HFFc6 (cell line): Measurements from ENCODE around the gene PSMD8. TPM values are rescaled to one million over a fixed set of nuclear protein-coding genes. Genes with fewer than 3 reads are reported as not detected.
"Not testable (repeated sequence)": the region's sequence is repeated elsewhere in the genome, so short reads cannot be mapped to it uniquely, and the experiment has no call there.

ENCODE experiments used
- DNase-seq: peaks from one replicate; pipeline ENCODE4 v3.0.0-alpha.2; 2018
- H3K27ac Mint-ChIP-seq: 2 replicates; pipeline ENCODE4 v1.8.0; 2020; ENCODE audit warnings: mild to moderate bottlenecking, mixed read lengths
- H3K27me3 Mint-ChIP-seq: 2 replicates; pipeline ENCODE4 v1.8.0; 2021; ENCODE audit warnings: mild to moderate bottlenecking, moderate library complexity, mixed read lengths; ENCODE audit not compliant: insufficient read depth
- H3K36me3 Mint-ChIP-seq: 2 replicates; pipeline ENCODE4 v1.8.0; 2021; ENCODE audit warnings: low read depth, mixed read lengths
- H3K4me1 Mint-ChIP-seq: 2 replicates; pipeline ENCODE4 v1.8.0; 2020; ENCODE audit warnings: low read depth, mixed read lengths
- H3K4me3 Mint-ChIP-seq: 2 replicates; pipeline ENCODE4 v1.8.0; 2020; ENCODE audit warnings: mild to moderate bottlenecking, moderate library complexity, mixed read lengths
- H3K9me3 Mint-ChIP-seq: 2 replicates; pipeline ENCODE4 v1.8.0; 2020; ENCODE audit warnings: mild to moderate bottlenecking, mixed read lengths
- total RNA-seq, 6 experiments: library from RNA; stranded (reverse); fragmentation: NEBNext Ultra II Directional; extraction: Animal tissue kit (Norgen Biotek cat#: 25700); gene quantifications; 2 replicates in 1 of 6; 3 replicates in 5 of 6; pipeline ENCODE4 v1.2.3, GENCODE V29; 2021
- TF ChIP-seq, protein P1 (sequence below): fragments of 200-600 bp; sonication (generic); IDR thresholded peaks from 2 replicates; pipeline ENCODE4 v1.5.0; 2021; ENCODE audit warnings: antibody characterized with exemption, mild to moderate bottlenecking

PSMD8 gene
- total RNA-seq, 6 experiments from 2014 or later = 229 to 298 (median 259) TPM

DNA sequence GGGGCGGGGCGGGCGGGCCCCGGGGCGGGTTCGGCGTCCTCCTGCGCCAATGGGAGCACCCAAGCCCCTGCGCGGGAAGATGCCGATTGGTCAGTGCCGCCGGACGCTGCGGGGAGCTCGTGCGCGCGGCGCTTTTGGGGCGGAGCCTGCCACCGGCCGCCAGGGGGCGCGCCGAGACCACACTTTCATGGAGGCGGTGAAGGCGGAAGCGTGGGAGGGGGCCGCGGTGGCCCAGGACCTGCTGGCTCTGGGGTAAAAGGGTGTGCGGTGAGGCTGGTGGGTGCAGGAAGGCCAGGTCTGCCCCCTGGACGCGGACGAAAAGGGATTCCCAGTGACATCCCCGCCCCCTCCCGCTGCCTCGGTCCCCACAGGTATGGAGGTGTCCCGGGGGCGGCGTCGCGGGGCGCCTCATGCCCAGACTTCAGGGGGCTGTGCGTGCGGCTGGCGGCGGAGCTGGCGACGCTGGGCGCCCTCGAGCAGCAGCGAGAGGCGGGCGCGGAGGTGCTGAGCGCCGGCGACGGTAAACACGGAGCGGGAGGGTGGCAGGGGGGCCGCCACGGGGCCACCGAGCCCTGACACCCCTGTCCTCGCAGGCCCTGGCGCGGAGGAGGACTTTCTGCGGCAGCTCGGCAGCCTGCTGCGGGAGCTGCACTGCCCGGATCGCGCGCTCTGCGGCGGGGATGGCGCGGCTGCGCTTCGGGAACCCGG, 28.8 kb downstream of the PSMD8 start, which contains the start of gene FAM98C:
FAM98C (plus strand) TSS at position 127 of the 708 bp plus-strand sequence; CDS start at position 188, 61 bp downstream.
- Mint-ChIP-seq H3K4me1 (peaks cover 22% of the 10 kb centered on the region), H3K4me3 (peak within 1 kb of the TSS; percentile 93), H3K36me3 (no peaks in the 10 kb centered on the region), H3K27ac (peak within 1 kb of the TSS; percentile 78), H3K27me3 (peaks cover 2% of the 10 kb centered on the region), H3K9me3 (no peaks in the 10 kb centered on the region)
- TF ChIP-seq, protein P1, sequence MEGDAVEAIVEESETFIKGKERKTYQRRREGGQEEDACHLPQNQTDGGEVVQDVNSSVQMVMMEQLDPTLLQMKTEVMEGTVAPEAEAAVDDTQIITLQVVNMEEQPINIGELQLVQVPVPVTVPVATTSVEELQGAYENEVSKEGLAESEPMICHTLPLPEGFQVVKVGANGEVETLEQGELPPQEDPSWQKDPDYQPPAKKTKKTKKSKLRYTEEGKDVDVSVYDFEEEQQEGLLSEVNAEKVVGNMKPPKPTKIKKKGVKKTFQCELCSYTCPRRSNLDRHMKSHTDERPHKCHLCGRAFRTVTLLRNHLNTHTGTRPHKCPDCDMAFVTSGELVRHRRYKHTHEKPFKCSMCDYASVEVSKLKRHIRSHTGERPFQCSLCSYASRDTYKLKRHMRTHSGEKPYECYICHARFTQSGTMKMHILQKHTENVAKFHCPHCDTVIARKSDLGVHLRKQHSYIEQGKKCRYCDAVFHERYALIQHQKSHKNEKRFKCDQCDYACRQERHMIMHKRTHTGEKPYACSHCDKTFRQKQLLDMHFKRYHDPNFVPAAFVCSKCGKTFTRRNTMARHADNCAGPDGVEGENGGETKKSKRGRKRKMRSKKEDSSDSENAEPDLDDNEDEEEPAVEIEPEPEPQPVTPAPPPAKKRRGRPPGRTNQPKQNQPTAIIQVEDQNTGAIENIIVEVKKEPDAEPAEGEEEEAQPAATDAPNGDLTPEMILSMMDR = peak; percentile 100
- peak; percentile 93 for DNase-seq

DNA sequence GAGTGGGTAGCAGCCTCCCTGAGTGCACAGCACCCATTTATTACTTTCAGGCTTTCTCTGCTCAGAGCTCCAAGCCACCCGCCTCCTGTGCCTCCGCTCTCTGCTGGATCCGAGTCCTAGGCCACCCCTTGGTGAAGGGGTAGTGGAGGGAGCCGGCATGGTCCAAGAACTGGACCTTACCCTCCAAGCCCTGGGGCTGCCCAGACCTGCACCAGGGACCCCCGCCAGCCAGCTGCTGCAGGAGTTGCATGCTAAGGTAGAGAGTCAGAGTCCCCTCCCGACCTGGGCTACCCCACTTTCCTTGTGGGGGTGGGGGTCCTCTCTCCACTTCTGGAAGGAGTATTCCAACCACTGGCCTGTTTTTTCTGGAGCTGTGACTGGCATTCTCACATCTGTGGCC, 30.5 kb downstream of the PSMD8 start:
- Mint-ChIP-seq H3K4me3 (peak overlapping the region; percentile 93; the same call in 1 of the 2 replicates), H3K27me3 (peaks cover 2% of the 10 kb centered on the region), H3K4me1 (peaks cover 15% of the 10 kb centered on the region), H3K27ac (no peak overlapping the region), H3K9me3 (no peaks in the 10 kb centered on the region), H3K36me3 (no peaks in the 10 kb centered on the region)
- TF ChIP-seq, protein P1 = no peak
- no peak for DNase-seq

DNA sequence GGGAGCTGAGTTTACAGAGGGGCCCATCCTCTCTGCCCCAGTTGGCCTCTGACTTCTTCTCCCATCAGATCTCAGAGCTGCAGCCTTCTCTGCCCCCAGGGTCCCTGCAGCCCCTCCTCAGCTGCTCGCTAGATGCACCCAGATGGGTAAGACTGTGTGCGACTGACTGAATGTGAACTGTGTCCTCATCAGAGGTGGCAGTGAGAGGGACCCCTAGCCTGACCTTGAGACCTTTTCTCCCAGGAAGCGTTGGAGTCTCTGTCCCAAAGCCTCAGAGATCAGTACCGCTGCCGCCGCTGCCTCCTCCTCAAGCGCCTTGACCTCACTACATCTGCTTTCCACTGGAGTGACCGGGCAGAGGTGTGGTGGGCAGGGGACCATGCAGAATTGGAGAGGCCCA, 30.9 kb downstream of the PSMD8 start:
- Mint-ChIP-seq H3K27ac (no peak overlapping the region), H3K9me3 (no peaks in the 10 kb centered on the region), H3K4me3 (no peak overlapping the region), H3K27me3 (peaks cover 2% of the 10 kb centered on the region), H3K36me3 (no peaks in the 10 kb centered on the region), H3K4me1 (peaks cover 11% of the 10 kb centered on the region)
- no peak for DNase-seq
- TF ChIP-seq, protein P1 = no peak

DNA sequence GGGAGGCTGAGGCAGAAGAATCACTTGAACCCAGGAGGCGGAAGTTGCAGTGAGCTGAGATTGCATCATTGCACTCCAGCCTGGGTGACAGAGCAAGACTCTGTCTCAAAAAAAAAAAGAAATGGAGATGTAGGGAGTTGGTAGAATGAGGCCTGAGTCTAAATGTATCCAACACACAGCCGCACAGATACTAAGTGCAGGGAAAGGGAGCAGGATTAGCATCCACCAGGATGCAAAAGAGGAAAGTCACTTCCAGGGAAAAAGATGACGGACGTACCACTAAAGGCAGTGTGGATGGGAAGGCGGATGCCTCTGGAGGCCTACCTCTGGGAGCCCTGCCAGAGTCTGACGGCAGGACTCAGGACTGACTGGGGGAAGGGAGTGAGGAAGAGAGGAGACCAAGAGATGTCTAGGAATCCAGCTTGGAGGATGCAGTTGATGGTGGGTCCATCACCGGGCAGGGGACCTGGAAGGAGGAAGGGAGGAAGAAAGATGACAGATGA, 35.3 kb downstream of the PSMD8 start:
- TF ChIP-seq, protein P1 = no peak
- Mint-ChIP-seq H3K27me3 (no peaks in the 10 kb centered on the region; the same call in 1 of the 2 replicates), H3K4me3 (no peak overlapping the region), H3K36me3 (no peaks in the 10 kb centered on the region), H3K9me3 (no peaks in the 10 kb centered on the region), H3K4me1 (peaks cover 6% of the 10 kb centered on the region), H3K27ac (no peak overlapping the region)
- no peak for DNase-seq

DNA sequence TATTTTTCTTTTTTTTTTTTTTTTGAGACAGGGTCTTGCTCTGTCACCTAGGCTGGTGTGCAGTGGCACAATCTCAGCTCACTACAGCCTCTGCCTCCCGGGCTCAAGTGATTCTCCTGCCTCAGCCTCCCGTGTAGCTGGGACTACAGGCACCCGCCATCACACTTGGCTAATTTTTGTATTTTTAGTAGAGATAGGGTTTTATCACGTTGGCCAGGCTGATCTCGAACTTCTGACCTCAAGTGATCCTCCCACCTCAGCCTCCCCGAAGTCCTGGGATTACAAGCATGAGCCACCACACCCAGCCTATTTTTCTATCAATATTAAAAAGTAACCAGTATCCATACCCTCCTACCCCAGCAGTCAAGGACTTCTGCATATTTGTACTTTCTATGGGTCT, 36.0 kb downstream of the PSMD8 start:
- H3K27ac Mint-ChIP-seq, H3K27me3 Mint-ChIP-seq, H3K4me1 Mint-ChIP-seq, H3K36me3 Mint-ChIP-seq, DNase-seq, H3K4me3 Mint-ChIP-seq, H3K9me3 Mint-ChIP-seq: not testable (repeated sequence)

DNA sequence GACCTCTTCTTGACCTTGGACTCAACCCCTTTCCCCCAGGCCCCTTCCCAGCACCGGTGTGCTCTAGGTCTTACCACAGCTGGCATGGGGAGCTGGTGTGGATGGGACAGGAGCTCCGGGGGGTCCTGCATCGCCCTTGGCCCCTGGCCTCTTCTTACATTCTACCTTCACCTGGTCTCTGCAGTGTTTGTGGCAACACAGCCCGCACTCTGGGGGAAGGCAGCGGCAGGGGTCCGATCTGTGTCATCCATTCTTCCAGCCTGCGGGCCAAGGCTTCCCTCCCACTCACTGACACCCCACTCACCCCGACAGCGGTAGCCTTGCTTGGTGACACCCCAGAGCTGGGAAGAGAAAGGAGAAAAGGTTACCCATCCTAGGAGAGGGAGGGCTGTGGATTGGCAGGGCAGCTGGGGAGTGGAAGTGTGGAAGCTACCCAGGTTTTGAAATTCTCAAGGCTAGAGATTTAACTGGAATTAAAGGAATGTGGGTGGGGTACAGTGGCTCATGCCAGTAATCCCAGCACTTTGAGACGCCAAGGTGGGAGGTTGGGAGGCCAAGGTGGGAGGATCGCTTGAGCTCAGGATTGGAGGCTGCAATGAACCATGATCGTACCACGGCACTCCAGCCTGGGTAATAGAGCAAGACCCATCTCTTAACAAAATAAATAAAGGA, 36.8 kb downstream of the PSMD8 start:
- Mint-ChIP-seq H3K4me3 (no peak overlapping the region), H3K9me3 (no peaks in the 10 kb centered on the region), H3K36me3 (no peaks in the 10 kb centered on the region), H3K27me3 (no peaks in the 10 kb centered on the region; the same call in 1 of the 2 replicates), H3K4me1 (peaks cover 6% of the 10 kb centered on the region), H3K27ac (no peak overlapping the region)
- DNase-seq = no peak
- TF ChIP-seq, protein P1 = no peak

DNA sequence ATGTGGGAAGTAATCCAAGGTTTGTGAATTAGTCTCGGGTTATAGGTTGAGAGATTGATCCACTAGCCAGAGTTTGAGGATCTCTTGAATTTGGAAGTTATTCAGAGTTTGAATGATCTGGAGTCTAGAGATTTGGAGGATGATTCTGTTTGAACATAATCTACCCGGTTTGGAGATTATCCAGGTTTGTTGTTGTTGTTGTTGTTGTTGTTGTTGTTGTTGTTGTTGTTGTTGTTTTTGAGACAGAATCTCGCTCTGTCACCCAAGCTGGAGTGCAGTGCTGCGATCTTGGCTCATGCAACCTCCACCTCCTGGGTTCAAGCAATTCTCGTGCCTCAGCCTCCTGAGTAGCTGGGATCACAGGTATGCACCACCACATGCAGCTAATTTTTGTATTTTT, 37.5 kb downstream of the PSMD8 start:
- not testable (repeated sequence) for H3K27ac Mint-ChIP-seq, H3K36me3 Mint-ChIP-seq, DNase-seq, H3K4me3 Mint-ChIP-seq, H3K9me3 Mint-ChIP-seq, H3K4me1 Mint-ChIP-seq, H3K27me3 Mint-ChIP-seq
